HT1080 (cell line): Measurements from ENCODE around the gene TMEM54. TPM values are rescaled to one million over a fixed set of nuclear protein-coding genes. Genes with fewer than 3 reads are reported as not detected.

Source experiments
- DNase-seq: peaks from one replicate; pipeline ENCODE4 v3.0.0-alpha.2; 2015; ENCODE audit warnings: low read depth
- polyA plus RNA-seq, 2 experiments: library from polyadenylated mRNA; depleted of rRNA; stranded (reverse); fragments of >200 nt; gene quantifications; 2 replicates each; pipeline ENCODE4 v1.2.3, GENCODE V29; 2015
- total RNA-seq: library from RNA; depleted of rRNA; stranded (reverse); fragments of >200 nt; shearing (Covaris generic); gene quantifications from 2 replicates; pipeline ENCODE4 v1.2.3, GENCODE V29; 2014; rRNA removed

Gene TMEM54, protein sequence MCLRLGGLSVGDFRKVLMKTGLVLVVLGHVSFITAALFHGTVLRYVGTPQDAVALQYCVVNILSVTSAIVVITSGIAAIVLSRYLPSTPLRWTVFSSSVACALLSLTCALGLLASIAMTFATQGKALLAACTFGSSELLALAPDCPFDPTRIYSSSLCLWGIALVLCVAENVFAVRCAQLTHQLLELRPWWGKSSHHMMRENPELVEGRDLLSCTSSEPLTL
- total RNA-seq = 43.7 and 47.4 TPM in 2 replicates
- 49.7 and 75.8 TPM in 2 replicates for polyA plus RNA-seq (2015; cell fraction: cytosol; rRNA removed)
- polyA plus RNA-seq (2015; cell fraction: nucleus; rRNA removed) = 17.2 and 19.0 TPM in 2 replicates

DNA sequence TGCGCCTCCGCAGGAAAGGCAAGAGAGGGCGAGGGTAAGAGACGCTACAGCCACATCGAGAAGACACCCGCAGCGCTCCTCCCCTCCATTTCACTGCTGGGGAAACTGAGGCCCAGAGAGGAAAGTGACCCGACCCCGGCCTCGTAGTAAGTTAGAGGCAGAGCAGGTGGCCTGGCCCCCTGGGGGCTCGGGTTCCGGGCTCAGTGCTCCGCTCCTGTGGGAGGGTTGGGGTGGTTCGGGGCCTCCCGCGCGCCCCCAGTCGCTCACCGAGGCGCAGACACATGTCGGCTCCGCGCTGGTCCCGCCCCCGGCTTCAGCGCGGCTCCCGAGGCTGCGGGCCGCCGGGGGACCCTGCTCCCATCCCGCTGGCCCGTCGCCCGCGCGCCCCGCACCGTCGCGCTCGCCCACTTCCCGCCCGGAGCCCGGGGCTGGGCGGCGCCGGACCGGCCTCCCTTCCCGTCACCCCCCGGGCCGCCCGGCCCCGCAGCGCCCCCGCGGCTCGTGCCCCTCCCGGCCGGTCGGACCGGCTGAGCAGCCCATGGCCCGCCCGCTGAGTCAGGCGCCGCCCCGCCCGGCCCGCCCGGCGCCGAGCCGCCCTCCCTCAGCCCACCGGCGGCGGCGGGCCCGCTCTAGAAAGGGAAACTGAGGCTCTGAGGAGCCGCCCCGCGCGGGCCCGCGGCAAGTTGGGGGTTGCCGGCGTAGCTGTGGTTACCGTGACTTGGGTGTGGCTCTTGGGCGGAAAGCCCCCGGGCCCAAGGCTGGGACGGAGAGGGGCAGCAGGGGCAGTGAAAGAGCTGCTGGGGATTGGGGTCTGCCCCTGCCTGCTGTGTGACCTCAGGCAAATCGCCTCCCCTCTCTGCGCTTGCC, at the start of gene TMEM54:
TSS of gene TMEM54 (minus strand) at position 434 of the 867 bp plus-strand sequence. CDS start at position 283, 151 bp downstream.
- no peak for DNase-seq

DNA sequence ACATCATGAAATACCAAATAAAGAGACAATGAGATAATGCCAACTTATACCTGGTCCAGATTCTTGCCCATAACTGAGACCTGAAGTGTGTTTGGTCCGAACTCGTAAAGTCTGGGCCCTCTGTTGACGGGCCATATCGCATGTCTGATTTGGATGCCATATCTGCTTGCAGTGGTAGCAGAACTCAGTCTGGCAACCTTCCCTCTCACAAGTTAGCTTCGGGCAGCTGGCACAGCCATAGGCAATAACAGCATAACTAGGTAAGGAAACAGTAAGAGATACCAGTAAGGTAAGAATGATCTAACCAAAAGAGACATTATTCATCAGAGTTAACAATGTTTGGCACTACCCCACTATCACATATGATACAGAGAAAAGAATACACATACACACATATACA, 48.3 kb upstream of the TMEM54 start:
- no peak for DNase-seq

DNA sequence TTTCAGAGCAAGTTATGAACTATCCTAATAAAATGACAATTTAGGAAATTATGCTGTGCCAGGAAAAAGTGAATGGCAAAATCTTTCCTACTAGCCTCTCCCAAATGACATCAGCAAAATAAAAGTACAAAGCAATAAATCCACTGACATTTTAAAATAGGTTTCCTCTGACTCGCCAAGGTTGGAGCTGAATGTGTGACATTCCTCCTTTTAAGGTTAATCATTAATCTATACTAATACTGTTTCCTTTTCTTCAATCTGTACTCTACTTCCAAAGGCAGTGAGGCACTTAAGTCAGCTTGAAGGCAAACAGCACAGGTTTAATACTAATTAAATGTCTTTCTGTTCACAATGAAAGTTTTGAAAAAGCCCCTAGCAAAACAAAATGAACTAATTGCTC, 47.7 kb upstream of the TMEM54 start:
- DNase-seq = no peak

DNA sequence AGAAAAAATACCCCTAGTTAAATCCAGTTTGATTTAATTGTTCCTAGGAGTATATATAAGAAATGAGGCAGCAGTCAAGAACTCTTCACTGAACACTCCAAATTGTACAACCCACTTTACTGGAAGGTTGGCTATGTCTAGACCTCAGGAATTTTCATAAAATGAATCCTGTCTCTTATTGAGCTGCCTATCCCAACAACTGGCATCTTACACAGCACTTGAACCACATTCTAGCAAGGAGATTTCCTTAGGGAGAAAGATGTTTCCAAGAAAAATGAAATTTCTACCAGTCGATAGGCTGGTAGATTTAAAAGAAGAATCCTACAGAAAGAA, 47.2 kb upstream of the TMEM54 start:
- no peak for DNase-seq

DNA sequence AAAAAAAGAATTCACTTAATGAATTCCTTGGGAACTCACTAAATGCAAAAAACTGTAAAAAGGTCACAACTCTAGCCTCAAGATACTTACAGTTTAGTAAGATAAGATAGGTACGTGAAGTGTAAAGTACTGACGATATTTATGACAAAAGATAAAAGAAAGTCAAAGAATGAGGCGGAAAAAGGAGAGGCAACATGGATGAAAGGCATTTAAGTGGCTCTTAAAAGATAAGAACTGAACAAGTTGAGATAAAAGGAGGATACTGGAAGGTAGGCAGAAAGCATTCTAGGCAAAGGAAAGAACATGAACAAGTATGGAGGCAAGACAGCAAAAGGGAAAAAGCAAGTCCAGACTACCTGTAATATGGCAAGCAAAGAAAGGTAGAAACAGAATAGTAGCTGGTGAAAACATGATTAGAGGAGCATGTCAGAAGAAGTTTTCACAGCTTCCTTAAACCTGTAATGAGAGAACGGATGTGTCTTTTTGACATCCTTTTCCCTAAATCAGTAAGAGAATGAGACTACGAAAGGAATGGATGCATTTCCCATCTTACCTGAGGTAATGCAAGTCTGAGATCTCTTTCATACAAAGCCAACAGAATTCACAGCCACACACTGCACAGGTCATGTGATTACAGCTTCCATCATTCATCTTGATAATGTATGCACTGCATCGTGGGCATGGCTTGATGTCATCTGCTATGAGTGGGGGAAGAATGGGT, 46.6 kb upstream of the TMEM54 start:
- no peak for DNase-seq

DNA sequence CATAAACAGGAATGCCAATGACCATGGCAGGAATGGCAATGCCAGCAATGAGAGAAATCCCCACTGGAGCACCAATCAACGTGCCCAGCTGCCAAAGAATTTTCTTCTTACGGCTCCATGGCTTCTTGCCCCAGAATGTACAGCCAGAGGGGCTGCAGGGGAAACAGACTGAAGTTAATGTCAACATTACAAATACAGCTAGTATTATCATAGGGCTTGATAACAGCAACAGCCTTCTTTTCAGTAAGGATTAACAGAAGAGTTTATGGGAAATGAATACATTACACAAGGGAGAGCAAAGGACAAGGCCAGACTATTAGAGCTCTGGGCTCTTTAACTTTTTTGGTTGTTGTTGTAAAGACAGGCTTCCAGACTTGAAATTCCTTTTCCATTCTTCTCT, 45.2 kb upstream of the TMEM54 start:
- DNase-seq = no peak

DNA sequence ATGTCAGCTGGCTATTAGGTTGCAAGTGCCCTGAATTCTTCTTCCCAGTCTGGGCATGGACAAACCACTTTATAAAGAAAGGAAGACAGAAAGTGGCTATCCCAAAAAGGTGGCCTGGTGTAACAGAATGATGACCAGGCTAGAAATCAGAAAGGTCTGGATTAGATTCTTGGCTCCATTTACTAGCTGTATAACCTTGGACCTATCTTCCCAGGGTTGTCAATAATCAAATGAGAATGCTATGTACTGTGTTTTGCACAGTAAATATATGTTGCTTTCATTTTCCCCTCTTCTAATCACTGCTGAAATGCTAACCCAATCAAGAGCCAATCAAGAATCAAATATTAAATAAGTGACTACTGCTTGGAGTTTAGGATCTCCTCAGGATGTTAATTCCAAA, 43.0 kb upstream of the TMEM54 start:
- DNase-seq = no peak

DNA sequence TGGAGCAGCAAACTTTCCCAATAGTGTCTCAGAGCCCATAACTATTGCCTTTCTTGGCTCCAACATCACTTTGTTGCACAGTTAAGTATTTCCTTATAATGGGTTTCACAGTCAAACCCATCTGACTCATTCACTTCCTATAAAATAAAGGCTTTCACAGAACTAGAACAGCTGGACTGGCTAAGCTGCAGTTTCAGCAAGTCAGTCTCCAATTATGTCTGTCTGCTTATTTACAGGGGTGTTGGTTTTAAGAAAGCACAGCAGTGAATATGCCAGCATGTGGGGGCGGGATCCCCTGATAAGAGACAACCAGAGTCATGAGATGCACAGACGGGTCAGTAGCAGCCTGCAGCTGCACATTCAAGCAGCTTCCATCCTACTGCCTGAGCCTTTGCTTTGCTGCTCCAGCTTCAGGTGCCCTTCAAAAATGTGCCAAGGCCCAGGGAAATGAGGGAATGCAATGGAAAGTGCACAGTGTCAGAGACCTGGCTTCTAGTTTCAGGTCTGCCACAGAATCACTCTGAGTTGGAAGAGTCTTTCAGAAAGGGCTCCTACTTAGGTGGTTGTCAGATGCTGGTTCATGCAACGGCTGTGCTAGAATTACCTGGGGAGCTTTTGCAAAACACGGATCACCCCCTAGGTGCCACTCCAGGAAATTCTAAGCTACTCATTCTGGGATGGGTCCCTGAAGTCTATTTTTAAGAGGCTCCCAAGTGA, 38.6 kb upstream of the TMEM54 start:
- DNase-seq = peak; percentile 88

DNA sequence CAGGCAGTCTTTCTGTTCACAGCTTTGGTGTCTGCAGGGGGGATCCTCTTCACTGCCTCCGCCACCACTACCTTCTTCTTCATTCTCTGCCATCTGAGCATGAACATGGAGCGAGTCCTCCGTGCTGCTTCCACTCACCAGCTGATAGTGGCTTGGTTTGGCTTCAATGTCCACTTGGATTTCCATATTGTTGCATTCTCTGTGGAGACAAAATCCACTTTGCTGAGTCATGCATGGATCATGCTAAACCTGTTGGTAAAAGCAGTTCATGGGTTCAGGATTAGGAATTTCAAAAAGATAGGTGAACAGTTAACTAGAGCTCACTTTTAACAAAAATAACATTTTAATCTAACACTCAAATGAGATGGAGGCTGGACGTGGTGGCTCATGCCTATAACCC, 35.9 kb upstream of the TMEM54 start:
- no peak for DNase-seq

DNA sequence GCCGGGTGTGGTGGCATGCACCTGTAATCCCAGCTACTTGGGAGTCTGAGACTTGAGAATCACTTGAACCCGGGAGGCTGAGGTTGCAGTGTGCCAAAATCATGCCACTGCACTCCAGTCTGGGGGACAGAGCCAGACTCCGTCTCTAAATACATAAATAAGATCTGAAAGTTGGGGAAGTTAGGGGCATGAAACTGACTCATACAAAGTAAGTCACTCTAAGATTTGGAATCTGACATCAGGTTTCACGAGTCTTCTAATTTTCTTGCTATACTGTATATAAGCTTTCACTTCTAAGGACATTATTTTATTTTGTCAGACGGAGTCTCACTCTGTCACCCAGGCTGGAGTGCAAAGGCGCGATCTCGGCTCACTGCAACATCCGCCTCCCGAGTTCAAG, 33.3 kb upstream of the TMEM54 start:
- DNase-seq = no peak

DNA sequence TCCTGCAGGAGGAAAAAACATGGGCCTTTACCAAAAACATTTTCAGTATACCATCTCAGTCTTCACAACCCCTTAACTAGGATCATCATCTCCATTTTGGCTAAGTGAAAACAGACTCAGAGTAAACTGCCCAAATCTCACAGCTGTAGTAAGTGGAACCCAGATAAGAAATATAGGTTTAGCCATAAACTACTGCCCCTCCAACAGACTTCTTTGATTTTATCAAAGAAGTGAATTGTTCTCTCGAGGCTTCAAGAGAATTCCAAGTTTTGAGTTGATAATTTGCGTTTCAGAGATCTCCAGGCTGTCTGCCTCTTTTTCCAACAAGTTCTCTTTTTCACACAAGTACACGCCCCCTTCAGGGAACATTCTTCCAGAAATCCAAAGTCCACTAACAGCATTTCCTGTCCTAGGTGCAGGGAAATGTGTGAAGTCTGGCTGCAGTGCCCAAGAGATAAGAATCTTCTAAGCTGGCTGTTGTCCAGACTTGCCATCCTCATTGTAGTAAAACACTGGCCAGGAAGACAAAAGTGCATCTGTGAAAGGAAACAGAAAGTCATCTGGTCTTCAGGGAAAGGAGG, 32.6 kb upstream of the TMEM54 start:
- DNase-seq = peak; percentile 83

DNA sequence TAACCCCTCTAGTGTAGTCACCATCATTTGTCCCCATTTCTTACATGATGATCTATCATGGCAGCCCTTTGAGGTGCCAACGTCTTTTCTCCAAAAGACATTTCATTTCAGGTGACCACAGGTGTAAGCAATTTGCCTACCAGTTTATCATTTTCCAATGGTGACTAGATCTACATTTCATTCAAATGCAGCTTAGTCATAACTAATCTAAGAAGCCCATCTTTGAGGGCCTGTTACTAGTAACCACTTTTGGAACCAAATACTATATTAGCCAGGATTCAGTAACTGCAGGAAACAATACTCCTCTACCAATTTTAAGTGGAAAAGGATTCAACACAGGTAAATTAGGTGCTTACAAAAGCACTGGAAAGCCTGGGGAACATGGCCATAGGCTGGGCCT, 30.6 kb upstream of the TMEM54 start:
- DNase-seq = no peak

DNA sequence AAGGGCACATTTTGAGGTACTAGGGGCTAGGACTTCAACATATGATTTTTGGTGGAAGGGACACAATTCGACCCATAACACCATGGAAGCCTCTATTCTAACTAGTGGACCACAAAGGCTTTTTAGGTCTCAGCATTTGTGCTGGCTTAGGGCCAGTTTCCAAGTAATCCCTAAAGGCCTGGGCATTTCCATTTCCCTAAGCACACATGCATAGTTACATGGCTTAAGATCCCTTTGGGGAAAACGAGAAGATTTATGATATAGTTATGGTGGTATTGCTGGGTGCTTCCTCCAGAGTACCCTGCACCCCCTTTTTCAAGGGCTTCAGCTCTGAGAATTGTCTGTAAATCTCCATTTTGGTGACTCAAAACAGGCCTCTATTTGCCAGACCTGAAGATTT, 28.2 kb upstream of the TMEM54 start:
- no peak for DNase-seq

DNA sequence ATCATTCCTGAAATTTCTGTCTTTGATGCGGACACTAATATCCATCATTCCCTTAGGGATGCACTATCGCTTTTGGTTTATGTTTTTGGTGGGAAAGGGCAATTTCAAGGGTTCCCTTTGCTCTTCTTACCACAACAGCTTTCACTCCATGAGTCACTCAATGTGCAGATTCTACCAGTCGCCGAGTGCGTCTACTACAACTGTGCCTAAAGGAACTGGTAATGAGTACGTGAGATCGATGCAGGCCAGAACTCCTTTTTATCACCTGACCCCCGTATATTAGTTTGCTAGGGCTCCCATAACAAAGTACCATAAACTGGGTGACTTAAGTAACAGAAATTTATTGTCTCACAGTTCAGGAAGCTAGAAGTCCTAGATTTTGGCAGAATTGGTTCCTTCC, 27.5 kb upstream of the TMEM54 start:
- peak; percentile 21 for DNase-seq

DNA sequence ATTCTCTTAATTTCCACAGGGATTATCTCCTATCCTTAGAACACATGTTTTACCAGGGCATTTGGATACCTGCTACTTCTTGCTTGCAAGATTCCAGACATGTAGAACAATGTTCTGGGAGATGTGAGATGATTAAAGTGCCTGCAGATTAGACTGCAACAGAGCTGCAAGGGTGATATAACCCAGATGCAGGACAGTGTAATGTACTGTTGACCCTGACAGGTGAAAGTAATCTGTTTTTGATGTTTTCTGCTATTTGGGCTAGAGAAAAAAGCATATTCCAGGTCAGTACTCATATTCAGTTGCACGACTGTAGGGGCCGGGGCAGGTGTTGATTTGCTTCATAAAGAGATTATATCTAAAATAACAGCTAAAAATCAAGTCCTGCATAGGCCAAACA, 27.1 kb upstream of the TMEM54 start:
- no peak for DNase-seq

DNA sequence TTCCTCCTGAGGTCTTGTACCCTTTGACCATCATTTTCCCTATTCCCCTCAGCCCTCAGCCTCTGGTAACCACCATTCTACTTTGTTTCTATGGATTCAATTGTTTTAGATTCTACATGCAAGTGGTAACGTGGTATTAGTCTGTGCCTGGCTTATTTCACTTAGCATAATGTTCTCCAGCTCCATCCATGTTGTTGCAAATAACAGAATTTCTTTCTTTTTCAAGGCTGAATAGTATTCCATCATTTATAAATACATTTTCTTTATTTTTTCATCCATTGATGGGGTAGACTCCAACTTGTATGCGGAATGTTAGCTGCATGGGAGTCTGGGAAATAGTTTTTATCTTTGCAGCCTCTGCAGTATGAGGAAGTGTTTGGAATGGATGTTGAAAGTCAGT, 26.3 kb upstream of the TMEM54 start:
- DNase-seq = no peak

DNA sequence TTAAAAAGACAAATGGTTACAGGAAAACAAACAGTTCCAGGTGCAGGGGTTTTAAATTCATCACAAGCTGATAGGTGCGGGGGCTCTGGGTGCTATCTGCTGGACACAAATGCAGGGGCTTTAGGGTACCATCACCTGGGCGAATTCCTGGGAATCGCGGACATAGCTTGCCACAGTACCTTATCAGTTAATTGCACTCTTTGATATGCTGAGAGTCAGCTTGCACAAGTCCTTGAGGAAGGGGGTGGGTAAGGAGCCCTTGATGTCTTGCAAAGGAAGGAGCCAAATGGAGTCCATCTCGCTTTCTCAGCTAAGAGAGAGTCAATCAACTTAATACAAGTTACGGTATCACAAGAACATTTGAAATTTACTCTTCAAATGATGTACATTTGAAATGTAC, 25.4 kb upstream of the TMEM54 start:
- DNase-seq = no peak

DNA sequence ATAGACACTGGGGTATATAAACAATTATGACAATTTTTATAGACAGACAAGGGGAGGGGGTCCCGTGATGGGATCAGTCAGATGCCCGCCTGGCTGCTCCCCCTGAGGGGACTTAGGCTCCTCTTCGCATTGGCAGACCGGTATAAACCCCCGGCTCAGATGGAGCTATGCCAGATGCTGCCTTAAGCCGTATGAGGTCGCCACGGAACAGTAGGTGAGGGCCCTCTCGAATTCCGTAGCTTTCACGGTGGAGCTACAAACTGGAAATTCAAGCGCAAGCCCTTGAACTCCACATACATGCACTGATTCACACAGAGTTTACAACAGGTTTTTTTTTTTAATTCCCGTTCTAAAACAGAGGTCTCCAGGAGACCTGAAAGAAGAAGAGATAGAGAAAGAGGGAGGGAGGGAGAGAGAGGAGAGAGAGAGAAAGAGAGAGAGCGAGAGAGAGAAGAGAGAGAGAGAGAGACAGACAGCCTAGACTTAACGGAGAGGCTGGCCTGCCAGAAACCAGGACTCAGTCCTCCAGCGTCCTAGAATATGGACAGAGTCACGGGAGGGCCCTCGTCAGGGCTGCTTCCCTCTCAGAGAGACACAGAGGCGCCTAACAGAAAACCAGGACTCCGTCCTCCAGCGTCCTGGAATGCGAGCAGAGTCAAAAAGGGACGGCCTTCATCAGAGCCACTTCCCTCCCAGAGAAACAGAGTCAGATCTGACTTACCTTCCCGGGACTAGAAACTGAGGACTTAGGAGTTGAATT, 24.4 kb upstream of the TMEM54 start:
- no peak for DNase-seq

DNA sequence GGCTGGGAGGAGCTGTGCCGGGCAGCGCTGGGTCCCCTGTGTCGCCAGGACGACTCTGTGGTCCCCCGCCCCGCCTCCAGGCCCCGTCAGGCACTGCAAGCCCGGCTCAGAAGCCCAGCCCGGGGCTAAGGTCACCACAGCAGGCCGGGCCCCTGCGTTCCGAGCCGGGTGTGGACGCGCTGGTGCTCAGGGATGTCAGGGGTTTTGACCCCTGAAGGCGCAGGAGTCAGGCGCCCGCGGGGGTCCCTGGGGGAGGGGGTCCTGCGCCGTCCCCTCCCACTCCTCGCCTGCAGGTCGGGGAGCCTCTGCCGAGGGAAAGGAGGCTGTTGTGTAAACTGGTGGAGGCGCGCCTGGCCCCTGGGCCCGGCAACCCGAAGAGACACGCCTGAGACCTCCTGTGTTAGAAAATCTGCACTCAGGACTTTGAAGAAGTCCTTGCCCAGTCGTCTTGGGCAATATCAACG, 23.7 kb upstream of the TMEM54 start:
- DNase-seq = no peak

DNA sequence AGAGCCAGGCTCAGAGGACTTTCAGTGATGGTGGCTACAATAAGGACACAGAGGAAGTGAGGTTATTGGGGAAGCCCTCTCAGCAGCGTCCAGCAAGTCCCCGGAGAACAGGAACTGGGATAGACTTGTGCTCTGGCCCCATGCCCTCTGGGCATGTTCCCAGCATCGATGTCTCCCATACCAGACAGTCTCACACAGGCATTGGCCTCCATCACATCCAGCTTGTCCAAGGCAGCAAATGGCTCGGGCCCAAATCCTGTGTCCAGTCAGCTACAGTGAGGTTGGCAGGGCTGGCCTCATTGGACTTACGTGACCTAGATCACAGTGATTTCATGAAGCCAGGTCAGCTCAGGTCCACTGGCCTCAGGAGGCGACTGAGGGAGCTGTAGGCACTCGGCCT, 19.6 kb upstream of the TMEM54 start:
- no peak for DNase-seq
